ENCODE data around the gene LHB. TPM values are rescaled to one million over a fixed set of nuclear protein-coding genes. Genes with fewer than 3 reads are reported as not detected.
"Not testable (repeated sequence)": the region's sequence is repeated elsewhere in the genome, so short reads cannot be mapped to it uniquely, and the experiment has no call there.

Gene LHB
- total RNA-seq, 1 donor, result not detected

DNA sequence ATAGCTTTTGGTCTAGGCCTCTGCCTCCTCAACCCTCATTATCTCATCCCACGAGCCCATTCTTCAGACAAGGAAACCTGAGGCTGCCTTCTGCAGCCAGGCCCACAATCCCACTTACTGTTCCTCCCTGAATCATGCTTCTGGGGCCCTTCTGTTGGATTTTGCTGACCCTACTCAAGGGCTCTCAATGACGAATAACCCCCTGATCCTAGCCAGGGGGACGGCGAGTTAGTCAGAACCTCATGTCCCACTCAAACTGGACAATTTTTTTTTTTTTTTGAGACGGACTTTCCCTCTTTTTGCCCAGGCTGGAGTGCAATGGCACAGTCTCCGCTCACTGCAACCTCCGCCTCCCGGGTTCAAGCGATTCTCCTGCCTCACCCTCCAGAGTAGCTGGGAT lies 5.2 kb upstream of the LHB start:
- no peak overlapping the region for H3K4me3 ChIP-seq (ENCODE audit: low read depth, low read length)
- DNase-seq (ENCODE audit: low read depth), result no peak
- TF ChIP-seq, protein P1, sequence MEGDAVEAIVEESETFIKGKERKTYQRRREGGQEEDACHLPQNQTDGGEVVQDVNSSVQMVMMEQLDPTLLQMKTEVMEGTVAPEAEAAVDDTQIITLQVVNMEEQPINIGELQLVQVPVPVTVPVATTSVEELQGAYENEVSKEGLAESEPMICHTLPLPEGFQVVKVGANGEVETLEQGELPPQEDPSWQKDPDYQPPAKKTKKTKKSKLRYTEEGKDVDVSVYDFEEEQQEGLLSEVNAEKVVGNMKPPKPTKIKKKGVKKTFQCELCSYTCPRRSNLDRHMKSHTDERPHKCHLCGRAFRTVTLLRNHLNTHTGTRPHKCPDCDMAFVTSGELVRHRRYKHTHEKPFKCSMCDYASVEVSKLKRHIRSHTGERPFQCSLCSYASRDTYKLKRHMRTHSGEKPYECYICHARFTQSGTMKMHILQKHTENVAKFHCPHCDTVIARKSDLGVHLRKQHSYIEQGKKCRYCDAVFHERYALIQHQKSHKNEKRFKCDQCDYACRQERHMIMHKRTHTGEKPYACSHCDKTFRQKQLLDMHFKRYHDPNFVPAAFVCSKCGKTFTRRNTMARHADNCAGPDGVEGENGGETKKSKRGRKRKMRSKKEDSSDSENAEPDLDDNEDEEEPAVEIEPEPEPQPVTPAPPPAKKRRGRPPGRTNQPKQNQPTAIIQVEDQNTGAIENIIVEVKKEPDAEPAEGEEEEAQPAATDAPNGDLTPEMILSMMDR (IDR thresholded peaks at IDR 0.05; ENCODE audit: insufficient read depth, low read depth, low read length), result no peak

DNA sequence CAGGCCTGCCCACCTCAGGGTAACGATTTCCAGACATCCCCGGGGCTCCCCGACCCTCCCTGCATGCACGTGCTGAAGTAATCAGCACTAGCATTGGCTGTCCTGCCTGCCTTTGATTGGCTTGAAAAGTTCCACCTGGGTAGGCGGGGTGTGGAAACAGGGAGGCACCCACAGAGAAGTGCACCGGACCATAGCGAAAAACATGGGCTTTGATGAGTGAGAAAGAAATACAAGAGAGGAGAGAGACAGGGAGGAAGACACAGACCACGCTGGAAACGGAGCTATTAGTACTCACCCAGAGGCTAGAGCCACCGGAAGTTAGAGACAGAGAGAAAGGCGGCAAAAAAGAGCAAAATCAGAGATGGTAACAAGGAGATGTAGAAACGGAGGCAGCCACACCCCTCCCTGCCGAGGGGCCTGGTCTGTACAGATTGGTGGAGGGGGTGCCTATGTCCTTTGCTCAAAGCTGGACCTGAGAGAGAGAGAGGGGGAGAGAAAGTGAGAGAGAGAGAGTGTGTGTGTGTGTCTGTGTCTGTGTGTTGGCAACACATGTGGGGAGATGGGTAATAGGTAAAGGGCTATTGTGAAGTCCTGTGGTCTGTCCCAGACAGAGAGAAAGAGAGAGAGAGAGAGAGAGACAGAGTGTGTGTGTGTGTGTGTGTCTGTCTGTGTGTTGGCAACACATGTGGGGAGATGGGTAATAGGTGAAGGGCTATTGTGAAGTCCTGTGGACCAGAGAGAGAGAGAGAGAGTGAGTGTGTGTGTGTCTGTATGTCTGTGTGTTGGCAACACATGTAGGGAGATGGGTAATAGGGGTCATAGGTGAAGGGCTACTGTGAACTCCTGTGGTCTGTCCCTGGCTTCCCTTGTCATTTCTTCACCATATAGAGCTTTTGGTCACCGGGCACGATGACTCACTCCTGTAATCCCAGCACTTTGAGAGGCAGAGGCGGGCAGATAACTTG lies 4.3 kb upstream of the LHB start:
- H3K4me3 ChIP-seq (ENCODE audit: low read depth, low read length), result no peak overlapping the region
- TF ChIP-seq, protein P1 (IDR thresholded peaks at IDR 0.05; ENCODE audit: insufficient read depth, low read depth, low read length), result no peak
- peak; percentile 34 for DNase-seq (ENCODE audit: low read depth)

DNA sequence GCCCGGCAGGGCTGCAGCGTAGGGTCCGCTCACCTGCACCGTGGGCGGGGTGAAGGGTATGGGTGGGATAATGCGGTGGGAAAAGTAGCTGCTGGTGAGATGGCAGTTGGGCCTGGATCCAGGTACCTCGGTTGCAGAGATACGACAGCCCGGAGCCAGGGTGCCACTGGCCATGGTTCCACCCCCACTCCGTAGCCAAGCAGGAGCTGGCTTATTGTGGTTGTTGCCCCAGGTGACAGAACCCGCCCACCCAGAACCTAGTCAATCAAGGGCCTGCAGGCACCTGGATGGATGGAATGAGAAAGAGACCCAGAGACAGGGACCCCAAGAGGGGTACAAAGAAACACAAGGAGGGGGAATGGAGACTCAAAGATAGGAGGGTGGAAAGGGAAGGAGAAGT lies 3.5 kb upstream of the LHB start:
- no peak for DNase-seq (ENCODE audit: low read depth)
- H3K4me3 ChIP-seq (ENCODE audit: low read depth, low read length), result no peak overlapping the region
- TF ChIP-seq, protein P1 (IDR thresholded peaks at IDR 0.05; ENCODE audit: insufficient read depth, low read depth, low read length), result no peak

DNA sequence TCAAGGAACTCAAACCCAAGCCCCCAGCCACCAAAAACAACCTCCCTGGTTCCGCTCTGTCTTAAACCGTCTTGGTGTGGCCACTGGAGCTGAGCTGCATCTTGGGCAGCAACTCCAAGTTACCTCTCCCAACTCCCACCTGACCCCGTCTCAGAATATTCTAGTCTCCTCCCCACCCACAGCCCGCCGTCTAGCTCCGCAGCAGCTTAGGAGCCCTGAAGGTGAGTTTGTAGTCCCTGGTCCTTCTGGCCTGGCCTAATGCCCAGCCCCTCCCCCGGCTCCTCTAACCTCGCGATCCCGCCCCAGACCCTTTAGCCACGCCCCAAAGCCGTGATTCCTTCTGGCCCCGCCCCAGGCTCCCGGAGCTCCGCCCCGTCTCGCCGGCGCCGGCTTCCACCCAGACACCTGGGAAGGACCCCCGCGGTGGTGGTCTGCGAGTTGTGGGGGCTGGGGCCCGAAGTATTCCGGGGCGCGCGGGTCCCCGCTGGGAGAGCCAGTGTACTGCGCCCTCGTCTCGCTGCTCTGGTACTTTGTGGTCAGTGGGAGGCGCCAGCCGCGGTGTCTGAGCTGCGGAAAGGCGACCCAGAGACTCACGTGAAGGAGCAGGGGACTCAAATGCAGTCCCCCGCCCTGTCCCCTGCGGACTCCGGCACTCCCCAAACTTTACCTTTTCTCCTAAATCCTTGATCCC lies 2.5 kb upstream of the LHB start:
- TF ChIP-seq, protein P1 (IDR thresholded peaks at IDR 0.05; ENCODE audit: insufficient read depth, low read depth, low read length), result no peak
- peak overlapping the region; percentile 55 for H3K4me3 ChIP-seq (ENCODE audit: low read depth, low read length)
- DNase-seq (ENCODE audit: low read depth), result peak; percentile 68

DNA sequence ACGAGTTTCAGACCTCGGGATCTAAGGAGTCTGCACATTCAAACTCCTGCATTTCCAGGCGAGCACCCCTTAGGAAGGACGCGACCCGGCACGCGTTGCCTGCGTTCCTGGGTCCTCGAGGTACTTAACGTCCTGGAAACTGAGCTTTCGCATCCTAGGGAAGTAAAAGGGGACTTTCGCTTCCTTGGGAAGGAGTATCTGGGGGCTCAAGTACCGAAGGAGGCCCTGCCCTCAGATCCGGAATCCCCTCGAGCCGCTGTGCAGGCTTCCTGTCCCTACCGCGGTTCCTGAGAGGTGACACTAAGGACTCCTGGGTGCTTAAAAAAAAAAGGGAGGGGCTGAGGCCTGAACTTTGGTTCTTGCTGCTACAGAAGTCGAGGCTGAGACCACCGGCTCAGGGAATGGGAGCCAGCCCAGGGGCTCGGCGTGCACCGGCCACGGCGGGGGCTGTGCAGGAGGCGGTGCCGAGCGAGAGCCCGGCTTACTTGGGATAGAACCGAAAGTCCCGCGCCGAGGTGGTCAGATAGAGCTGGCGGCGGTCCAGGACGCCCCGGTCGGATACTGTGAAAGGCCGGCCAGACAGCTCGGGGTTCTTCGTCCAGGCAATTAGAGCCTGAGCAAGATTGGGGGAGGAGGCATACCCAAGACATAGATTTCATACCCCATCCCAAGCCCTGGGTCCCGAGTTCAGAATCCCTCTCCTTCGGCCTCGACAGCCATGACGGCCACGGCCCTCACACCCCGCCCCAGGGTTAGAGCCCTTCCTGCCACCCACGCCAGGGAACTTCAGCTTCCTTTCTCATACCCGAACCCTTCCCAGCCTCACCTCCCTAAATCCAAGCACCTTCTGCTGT lies 1.7 kb upstream of the LHB start:
- DNase-seq (ENCODE audit: low read depth), result not testable (repeated sequence)
- H3K4me3 ChIP-seq (ENCODE audit: low read depth, low read length), result peak overlapping the region; percentile 55

DNA sequence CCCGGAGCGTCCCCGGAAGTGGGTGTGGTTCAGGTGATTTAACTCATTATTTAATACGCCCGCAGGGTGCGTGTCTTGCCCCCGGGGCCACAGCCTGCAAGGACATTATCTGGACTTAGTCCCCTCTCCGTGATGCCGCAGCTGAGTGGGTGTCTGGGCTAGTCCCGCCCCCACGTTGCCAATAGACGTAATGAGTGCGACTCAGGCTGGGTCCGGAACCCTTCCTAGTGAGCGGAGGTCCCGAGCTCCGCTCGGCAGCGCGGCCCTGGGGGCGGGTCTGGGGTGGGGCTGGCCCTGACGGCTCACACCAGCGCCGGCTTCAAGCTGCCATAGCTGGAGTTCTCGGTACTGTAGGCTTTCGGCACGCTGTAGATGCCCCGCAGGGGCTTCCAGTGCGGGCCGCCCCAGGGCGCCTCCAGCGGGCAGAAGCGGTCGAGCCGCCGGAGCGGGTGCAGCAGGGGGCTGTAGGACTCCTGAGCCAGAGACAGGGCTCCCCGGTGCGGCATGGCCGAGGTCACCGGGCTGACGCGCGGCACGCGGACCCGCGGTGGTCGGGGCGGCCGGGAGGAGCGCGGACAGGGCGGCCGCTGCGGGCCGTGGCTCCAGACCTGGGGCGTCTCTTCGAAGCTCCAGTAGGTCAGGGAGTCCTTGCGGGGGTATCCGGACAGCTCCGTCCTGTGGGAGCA lies 918 bp upstream of the LHB start:
- H3K4me3 ChIP-seq (ENCODE audit: low read depth, low read length), result peak overlapping the region; percentile 55
- TF ChIP-seq, protein P1 (IDR thresholded peaks at IDR 0.05; ENCODE audit: insufficient read depth, low read depth, low read length), result peak; percentile 54
- peak; percentile 46 for DNase-seq (ENCODE audit: low read depth)
